ENCODE data around the gene ARFGEF2. TPM values are rescaled to one million over a fixed set of nuclear protein-coding genes. Genes with fewer than 3 reads are reported as not detected.

The ARFGEF2 gene
- polyA plus RNA-seq, 1 donor from 2014 or later = 19.8 TPM

DNA sequence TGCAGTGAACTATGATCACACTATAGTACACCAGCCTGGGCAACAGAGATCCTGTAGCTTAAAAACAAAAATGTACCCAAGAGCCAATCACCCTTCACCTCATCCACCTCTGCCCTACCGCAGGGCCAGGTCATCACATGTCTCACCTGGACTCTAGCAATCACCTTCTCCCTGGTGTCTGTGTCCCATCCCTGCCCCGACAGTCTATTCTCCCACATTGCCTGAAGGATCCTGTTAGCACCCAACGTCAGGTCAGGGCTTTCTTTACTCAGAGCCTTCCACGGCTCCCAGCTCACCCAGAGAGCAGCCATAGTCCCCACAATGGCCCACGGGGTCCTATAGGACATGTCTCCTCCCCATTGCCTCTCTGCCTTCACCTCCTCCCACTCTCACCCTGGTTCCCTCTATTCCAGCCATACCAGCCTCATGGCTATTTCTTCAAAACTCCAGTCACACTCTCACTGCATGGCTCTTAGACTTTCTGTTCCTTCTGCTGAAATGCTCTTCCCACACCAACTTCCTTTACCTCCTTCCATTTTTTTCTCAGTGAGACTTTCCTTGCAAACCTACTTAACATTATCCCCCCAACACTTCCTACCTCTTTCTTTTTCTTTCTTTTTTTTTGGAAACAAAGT, 22.5 kb upstream of the ARFGEF2 start:
- H3K4me2 ChIP-seq (ENCODE audit: low read length) = no peak overlapping the region
- H3F3A ChIP-seq (ENCODE audit: insufficient read depth, low read length, poor library complexity, severe bottlenecking) = no peaks in the 10 kb centered on the region
- H3K27ac ChIP-seq (ENCODE audit: low read length) = no peak overlapping the region
- H3K9me3 ChIP-seq (ENCODE audit: low read length) = no peaks in the 10 kb centered on the region
- H2AFZ ChIP-seq (ENCODE audit: low read depth, low read length) = no peak overlapping the region
- no peaks in the 10 kb centered on the region for H4K20me1 ChIP-seq (ENCODE audit: insufficient read depth)
- H3K79me2 ChIP-seq (replicated peaks; ENCODE audit: insufficient read depth, low read length) = no peaks in the 10 kb centered on the region
- H3K9ac ChIP-seq (ENCODE audit: low read length) = no peak overlapping the region
- no peaks in the 10 kb centered on the region for H3K27me3 ChIP-seq (ENCODE audit: insufficient read depth, low read depth, low read length)
- H3K4me3 ChIP-seq (ENCODE audit: low read length) = no peak overlapping the region
- TF ChIP-seq MXI1 (conservative IDR thresholded peaks at IDR 0.05; ENCODE audit: poor library complexity, severe bottlenecking) (no peak), SMC3 (conservative IDR thresholded peaks at IDR 0.05; ENCODE audit: poor library complexity) (no peak)
- H3K36me3 ChIP-seq (ENCODE audit: insufficient read depth, low read length) = no peaks in the 10 kb centered on the region
- no peaks in the 10 kb centered on the region for H3K9me2 ChIP-seq (ENCODE audit: insufficient read depth, low read length)

DNA sequence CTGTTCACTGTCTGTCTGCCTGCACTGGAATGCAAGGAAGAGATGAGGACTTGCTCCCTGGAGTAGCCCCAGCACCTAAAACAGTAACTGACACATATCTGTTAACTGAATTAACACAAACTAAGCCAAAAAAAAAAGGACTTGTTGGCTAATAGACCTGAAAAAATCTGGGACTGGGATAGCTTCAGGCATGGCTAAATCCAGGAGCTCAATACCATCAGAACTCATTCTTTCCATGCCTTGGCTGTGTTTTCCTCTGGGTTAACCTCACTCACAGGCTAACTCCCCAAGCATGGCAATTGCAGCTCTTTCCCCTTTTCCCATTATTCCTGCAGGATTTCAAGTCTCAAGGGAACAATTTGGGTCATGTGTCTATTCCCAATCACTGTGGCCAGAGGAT, 21.6 kb upstream of the ARFGEF2 start:
- H3K9me2 ChIP-seq (ENCODE audit: insufficient read depth, low read length) = no peaks in the 10 kb centered on the region
- TF ChIP-seq RAD21 (conservative IDR thresholded peaks at IDR 0.05) = no peak
- TF ChIP-seq, protein P1, sequence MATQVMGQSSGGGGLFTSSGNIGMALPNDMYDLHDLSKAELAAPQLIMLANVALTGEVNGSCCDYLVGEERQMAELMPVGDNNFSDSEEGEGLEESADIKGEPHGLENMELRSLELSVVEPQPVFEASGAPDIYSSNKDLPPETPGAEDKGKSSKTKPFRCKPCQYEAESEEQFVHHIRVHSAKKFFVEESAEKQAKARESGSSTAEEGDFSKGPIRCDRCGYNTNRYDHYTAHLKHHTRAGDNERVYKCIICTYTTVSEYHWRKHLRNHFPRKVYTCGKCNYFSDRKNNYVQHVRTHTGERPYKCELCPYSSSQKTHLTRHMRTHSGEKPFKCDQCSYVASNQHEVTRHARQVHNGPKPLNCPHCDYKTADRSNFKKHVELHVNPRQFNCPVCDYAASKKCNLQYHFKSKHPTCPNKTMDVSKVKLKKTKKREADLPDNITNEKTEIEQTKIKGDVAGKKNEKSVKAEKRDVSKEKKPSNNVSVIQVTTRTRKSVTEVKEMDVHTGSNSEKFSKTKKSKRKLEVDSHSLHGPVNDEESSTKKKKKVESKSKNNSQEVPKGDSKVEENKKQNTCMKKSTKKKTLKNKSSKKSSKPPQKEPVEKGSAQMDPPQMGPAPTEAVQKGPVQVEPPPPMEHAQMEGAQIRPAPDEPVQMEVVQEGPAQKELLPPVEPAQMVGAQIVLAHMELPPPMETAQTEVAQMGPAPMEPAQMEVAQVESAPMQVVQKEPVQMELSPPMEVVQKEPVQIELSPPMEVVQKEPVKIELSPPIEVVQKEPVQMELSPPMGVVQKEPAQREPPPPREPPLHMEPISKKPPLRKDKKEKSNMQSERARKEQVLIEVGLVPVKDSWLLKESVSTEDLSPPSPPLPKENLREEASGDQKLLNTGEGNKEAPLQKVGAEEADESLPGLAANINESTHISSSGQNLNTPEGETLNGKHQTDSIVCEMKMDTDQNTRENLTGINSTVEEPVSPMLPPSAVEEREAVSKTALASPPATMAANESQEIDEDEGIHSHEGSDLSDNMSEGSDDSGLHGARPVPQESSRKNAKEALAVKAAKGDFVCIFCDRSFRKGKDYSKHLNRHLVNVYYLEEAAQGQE (IDR thresholded peaks at IDR 0.05; ENCODE audit: borderline replicate concordance) = no peak

DNA sequence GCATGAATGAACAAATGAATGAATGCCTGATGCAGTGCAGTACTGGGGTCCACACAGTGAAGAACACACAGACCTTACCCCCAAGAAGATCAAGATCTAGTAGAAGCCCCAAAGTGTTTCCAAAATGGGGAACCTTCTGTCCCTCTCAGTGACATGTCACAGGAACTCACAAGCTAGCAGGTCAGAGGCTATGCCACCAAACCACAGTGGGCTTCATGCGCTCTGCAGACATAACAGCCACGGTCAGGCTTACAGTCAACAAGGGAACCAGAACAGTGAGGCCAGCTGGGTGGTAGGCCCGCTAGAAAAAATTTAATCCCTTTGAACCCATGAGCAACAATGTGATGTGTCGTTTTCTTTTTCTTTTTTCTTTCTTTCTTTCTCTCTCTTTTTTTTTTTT, 20.2 kb upstream of the ARFGEF2 start:
- no peak for TF ChIP-seq POLR2AphosphoS5 (IDR thresholded peaks at IDR 0.05)
- TF ChIP-seq EP300 (conservative IDR thresholded peaks at IDR 0.05; ENCODE audit: poor library complexity, severe bottlenecking) = no peak
- TF ChIP-seq MXI1 (conservative IDR thresholded peaks at IDR 0.05; ENCODE audit: poor library complexity, severe bottlenecking) = no peak
- no peak for TF ChIP-seq RAD21 (conservative IDR thresholded peaks at IDR 0.05)
- TF ChIP-seq, protein P1 (IDR thresholded peaks at IDR 0.05; ENCODE audit: borderline replicate concordance) = no peak
- TF ChIP-seq EZH2 (IDR thresholded peaks at IDR 0.05; ENCODE audit: borderline replicate concordance, insufficient read depth, low read length, poor library complexity, severe bottlenecking) = no peak
- TF ChIP-seq TAF1 (IDR thresholded peaks at IDR 0.05; ENCODE audit: low read depth) = no peak
- TF ChIP-seq CTCF (IDR thresholded peaks at IDR 0.05; ENCODE audit: poor library complexity, severe bottlenecking) = no peak
- no peak for TF ChIP-seq SMC3 (conservative IDR thresholded peaks at IDR 0.05; ENCODE audit: poor library complexity)
- Histone ChIP-seq H2AFZ (ENCODE audit: low read depth, low read length) (no peak overlapping the region), H3K9me3 (ENCODE audit: low read length) (no peaks in the 10 kb centered on the region), H3K36me3 (ENCODE audit: insufficient read depth, low read length) (no peaks in the 10 kb centered on the region), H3K4me2 (ENCODE audit: low read length) (no peak overlapping the region), H4K20me1 (ENCODE audit: insufficient read depth) (no peaks in the 10 kb centered on the region), H3K4me3 (ENCODE audit: low read length) (no peak overlapping the region), H3K9ac (ENCODE audit: low read length) (no peak overlapping the region), H3K9me2 (ENCODE audit: insufficient read depth, low read length) (no peaks in the 10 kb centered on the region), H3F3A (ENCODE audit: insufficient read depth, low read length, poor library complexity, severe bottlenecking) (no peaks in the 10 kb centered on the region), H3K27ac (ENCODE audit: low read length) (no peak overlapping the region), H3K79me2 (replicated peaks; ENCODE audit: insufficient read depth, low read length) (no peaks in the 10 kb centered on the region), H3K27me3 (ENCODE audit: insufficient read depth, low read depth, low read length) (no peaks in the 10 kb centered on the region)

More for the DNA sequence above, 21.6 kb upstream of the ARFGEF2 start:
- Histone ChIP-seq H4K20me1 (ENCODE audit: insufficient read depth) (no peaks in the 10 kb centered on the region), H3K4me3 (ENCODE audit: low read length) (no peak overlapping the region), H3K27ac (ENCODE audit: low read length) (no peak overlapping the region), H3K79me2 (replicated peaks; ENCODE audit: insufficient read depth, low read length) (no peaks in the 10 kb centered on the region), H3K9ac (ENCODE audit: low read length) (no peak overlapping the region), H3K9me3 (ENCODE audit: low read length) (no peaks in the 10 kb centered on the region), H2AFZ (ENCODE audit: low read depth, low read length) (no peak overlapping the region), H3F3A (ENCODE audit: insufficient read depth, low read length, poor library complexity, severe bottlenecking) (no peaks in the 10 kb centered on the region), H3K4me2 (ENCODE audit: low read length) (no peak overlapping the region), H3K36me3 (ENCODE audit: insufficient read depth, low read length) (no peaks in the 10 kb centered on the region), H3K27me3 (ENCODE audit: insufficient read depth, low read depth, low read length) (no peaks in the 10 kb centered on the region)
